GM18909 (cell line): ENCODE results near the gene PLXNB3.

Source experiments
- ATAC-seq: cut with Tn5 transposase; IDR thresholded peaks from one replicate; pipeline ENCODE4 v1.9.1; 2021; ENCODE audit warnings: mild to moderate bottlenecking; ENCODE audit not compliant: unreplicated experiment, poor library complexity

The PLXNB3 gene

DNA sequence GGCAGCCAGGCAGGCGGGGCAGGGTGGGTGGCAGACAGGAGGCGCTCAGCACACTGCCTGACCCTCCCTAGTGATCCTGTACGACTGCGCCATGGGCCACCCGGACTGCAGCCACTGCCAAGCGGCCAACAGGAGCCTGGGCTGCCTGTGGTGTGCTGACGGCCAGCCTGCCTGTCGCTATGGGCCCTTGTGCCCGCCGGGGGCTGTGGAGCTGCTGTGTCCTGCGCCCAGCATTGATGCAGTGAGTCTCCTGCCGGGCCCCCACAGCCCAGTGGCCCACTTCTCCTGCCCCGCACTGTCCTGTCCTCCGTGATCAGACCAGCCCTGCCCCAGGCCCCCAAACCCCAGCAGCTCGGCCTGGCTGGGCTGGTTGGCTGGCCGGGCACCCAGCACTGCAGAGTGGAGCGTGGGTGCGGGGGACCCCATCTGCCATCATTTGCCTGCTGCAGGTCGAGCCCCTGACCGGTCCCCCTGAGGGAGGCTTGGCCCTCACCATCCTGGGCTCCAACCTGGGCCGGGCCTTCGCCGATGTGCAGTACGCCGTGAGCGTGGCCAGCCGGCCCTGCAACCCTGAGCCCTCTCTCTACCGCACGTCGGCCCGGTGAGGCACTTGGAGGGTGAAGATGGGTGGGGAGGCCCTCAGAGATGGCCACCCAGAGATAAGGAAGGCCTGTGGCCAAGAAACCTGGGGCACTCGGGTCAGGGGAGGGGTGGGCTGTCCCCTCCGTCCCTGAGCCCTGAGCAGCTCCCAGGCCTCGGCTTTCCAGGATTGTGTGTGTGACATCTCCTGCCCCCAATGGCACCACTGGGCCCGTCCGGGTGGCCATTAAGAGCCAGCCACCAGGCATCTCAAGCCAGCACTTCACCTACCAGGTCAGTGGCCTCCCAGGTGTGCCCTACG lies 7.6 kb downstream of the PLXNB3 start:
- no peak for ATAC-seq

DNA sequence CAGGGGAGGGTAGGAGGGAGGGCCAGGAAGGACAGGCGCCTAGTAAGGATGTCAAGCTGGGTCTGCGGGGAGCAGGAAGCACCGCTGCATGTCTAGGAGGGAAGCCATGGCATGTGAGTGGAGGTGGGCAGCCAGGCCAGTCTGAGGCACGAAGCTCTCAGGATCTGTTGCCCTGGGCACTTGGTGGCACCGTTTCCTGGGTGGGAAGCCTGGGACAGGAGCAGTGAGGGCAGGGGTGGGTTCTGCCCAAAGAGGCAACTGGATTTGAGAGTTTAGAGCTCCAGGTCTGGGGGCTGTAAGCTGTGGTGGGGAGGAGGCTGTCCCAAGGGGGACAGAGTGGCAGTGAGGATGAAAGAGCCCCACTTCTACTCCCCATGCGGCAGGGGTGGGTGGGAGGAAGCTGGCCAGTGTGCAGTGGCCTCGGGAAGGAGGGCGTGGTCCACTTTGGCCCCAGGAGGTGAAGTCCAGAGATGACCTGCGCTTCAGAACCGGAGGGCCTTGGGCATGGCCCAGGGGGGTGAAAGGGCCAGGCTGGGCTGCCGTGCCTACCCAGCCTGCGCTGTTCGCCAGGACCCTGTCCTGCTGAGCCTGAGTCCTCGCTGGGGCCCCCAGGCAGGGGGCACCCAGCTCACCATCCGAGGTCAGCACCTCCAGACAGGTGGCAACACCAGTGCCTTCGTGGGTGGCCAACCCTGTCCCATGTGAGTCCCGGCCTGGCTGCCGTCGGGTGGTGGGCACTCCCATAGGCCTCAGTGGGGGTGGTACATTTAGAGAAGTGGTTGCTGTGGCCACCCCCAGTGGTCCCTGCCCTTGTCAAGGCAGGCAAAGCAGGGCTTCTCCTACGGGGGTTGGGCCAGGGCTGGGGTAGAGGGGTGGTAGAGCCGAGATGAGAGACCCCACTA lies 8.5 kb downstream of the PLXNB3 start:
- no peak for ATAC-seq

DNA sequence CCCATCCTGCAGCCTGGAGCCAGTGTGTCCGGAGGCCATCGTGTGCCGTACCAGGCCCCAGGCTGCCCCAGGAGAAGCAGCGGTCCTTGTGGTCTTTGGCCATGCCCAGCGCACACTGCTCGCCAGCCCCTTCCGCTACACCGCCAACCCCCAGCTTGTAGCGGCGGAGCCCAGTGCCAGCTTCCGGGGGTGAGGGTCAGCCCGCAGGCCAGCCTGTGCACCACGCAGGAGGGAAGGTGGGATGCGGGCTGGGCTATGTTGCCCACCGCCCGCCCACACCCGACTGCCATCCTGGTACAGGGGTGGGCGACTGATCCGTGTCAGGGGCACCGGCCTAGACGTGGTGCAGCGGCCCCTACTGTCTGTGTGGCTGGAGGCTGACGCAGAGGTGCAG lies 9.2 kb downstream of the PLXNB3 start:
- no peak for ATAC-seq

GRCh38 chrX:153773741-153774575 lies 9.9 kb downstream of the PLXNB3 start:
- no peak for ATAC-seq

DNA sequence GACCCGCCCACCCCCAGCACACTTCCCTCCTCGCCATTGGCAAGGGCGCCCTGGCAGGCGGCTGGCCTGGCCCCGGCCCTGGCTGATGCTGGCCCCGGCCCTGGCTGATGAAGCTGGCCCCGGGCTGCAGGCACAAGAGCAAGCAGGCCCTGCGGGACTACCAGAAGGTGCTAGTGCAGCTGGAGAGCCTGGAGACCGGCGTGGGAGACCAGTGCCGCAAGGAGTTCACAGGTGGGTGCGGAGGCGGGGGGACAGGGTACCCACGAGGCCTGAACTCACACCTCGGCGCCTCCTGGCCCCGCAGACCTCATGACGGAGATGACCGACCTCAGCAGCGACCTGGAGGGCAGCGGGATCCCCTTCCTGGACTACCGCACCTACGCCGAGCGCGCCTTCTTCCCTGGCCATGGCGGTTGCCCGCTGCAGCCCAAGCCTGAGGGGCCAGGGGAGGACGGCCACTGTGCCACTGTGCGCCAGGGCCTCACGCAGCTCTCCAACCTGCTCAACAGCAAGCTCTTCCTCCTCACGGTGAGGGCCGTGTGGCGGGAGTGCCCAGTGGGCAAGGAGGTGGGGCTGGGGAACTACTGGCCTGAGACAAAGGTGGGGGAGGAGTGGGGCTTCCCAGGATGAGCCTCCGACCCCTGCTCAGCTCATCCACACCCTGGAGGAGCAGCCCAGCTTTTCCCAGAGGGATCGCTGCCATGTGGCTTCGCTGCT lies 10.7 kb downstream of the PLXNB3 start:
- ATAC-seq: no peak

- ATAC-seq: no peak
Observed at GRCh38 chrX:153775293-153776119, 11.5 kb downstream of the PLXNB3 start.

- no peak for ATAC-seq
Observed at GRCh38 chrX:153776120-153776599, 12.1 kb downstream of the PLXNB3 start.

DNA sequence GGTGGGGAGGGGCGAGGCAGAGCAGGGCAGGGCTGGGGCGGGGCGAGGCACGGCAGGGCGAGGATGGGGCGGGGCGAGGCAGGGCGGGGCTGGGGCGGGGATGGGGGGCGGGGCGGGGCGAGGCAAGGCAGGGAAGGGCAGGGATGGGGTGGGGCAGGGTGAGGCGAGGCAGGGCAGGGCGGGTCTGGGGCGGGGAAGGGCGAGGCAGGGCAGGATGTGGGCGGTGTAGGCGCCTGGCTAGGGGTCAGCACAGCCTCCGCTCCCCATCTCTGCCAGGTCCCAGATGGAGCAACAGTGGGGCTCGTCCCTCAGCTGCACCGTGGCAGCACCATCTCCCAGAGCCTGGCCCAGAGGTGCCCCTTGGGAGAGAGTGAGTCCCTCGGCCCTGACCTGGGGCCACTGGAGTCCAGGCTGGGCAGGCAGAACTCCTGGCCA lies 12.6 kb downstream of the PLXNB3 start:
- no peak for ATAC-seq

- no peak for ATAC-seq
Observed at GRCh38 chrX:153777261-153778090, 13.4 kb downstream of the PLXNB3 start.

- ATAC-seq: no peak
Observed at GRCh38 chrX:153778181-153778580, 14.1 kb downstream of the PLXNB3 start.

GRCh38 chrX:153778684-153779101 lies 14.6 kb downstream of the PLXNB3 start:
- ATAC-seq: no peak

GRCh38 chrX:153779891-153780677 lies 16.0 kb downstream of the PLXNB3 start:
- no peak for ATAC-seq

DNA sequence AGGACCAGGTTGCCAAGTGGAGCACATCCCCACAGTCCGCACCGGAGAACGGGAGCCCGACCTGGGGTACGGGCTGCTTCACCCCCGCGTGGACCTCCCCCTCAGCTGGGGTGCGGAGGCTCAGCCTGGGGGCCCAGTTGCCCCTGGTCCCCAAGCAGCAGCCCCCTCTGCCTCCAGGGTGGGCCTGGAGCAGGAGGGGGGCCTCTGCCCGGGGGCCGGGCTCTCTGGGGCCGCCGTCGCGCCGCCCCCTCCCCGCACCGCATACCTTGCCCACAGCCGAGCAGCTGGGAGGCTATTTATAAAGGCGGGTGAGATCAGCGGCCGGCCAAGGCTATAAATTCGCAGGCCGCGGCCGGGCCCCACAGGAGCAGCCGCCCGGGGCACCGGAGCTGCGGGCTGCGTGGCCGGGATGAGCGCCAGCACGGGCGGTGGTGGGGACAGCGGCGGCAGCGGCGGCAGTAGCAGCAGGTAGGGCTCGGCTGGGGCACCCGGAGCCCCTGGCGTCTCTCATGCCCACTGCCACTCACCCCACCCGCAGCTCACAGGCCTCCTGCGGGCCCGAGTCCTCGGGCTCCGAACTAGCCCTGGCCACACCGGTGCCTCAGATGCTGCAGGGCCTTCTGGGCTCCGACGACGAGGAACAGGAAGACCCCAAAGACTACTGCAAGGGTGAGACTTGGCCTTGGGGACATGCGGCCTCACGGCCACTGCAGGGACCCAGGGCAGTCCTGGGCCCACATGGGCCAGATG lies 16.8 kb downstream of the PLXNB3 start, which contains the start of gene SRPK3:
SRPK3 (plus strand) TSS at position 364 of the 750 bp plus-strand sequence; CDS start at position 410, 46 bp downstream.
- ATAC-seq: no peak

GRCh38 chrX:153781428-153782047 lies 17.5 kb downstream of the PLXNB3 start:
- no peak for ATAC-seq

DNA sequence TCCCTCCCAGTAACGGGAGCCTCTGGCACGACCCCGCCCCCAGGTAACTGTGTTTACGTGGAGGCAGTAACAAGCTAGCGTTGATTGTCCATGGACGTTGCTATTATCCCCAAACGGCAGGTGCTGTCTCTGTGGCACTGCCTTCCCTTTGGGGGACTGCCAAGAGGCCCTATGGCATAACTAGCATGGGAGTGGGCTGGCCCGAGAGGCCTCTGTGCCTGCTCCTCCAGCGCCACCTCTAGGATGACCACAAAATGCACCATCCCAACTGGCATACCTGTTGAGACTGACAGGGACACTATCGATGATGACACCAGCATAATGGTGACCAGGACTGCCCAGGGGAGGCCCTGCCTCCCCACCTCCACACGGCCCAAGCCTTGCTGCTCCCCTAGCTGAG lies 18.3 kb downstream of the PLXNB3 start:
- ATAC-seq: no peak

GRCh38 chrX:153782871-153783270 lies 18.8 kb downstream of the PLXNB3 start:
- no peak for ATAC-seq
